Activated T-cell treated with anti-CD3 and anti-CD28 coated beads, Interleukin-2, amount 50 U/mL, for 24 hours (primary cell): Measurements from ENCODE around the gene ADH1C.
"Not testable (repeated sequence)": the region's sequence is repeated elsewhere in the genome, so short reads cannot be mapped to it uniquely, and the experiment has no call there.

Experiments
- DNase-seq: peaks from one replicate; pipeline ENCODE4 v3.0.0-alpha.2; 2020
- H3K27ac Mint-ChIP-seq: 2 replicates; pipeline ENCODE4 v1.8.0; 2020; ENCODE audit warnings: mild to moderate bottlenecking, mixed read lengths
- H3K27me3 Mint-ChIP-seq: 2 replicates; pipeline ENCODE4 v1.8.0; 2020; ENCODE audit warnings: mixed read lengths
- H3K36me3 Mint-ChIP-seq: 2 replicates; pipeline ENCODE4 v1.8.0; 2020; ENCODE audit warnings: low read depth, mixed read lengths
- H3K4me1 Mint-ChIP-seq: 2 replicates; pipeline ENCODE4 v1.8.0; 2020; ENCODE audit warnings: low read depth, mixed read lengths
- H3K4me3 Mint-ChIP-seq: 2 replicates; pipeline ENCODE4 v1.8.0; 2020; ENCODE audit warnings: mild to moderate bottlenecking, moderate library complexity, mixed read lengths
- H3K9me3 Mint-ChIP-seq: 2 replicates; pipeline ENCODE4 v1.8.0; 2020; ENCODE audit warnings: mixed read lengths

The ADH1C gene

DNA sequence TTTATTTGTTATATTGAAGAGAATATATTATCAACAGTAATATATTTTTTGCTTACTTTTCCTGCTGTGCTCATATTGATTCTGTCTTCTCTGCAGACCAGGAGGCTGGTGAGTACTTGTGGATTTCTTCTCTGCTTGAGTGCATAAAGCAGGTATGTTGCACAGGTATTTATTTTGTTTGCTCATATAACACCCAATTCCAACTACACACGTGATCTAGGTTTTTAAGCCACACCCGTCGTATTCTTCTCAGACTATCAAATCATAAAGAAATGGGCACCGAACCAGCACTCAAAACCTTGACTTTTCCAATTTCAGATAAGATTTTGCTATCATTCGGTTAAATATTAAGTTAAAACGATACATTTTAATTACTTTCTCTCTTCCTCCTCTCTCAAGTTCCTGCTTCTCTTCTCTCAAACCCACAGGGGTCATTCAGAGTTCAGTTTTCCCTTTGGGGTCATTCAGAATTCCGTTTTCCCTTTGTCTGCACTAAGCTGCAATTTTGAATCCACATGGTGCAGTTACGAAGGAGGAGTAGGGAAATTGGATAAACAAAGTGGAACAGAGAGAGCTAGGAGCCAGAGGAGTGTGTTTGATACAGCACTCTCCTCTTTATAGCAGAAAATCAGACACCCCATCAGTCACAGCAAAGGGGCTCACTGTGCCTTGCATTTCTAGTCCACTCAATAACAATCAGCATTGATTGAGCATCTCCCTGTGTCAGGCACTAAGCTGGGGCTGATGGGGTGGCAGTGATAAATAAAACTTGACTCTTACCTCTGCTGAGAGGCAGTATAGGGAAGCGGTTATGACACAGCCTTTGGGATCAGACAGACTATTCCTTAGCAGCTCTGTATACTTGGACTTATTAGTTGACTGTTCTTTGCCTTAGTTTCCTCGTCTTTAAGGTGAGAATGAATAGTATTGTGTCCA lies at the start of gene ADH1C:
Gene ADH1C, minus strand, starts transcription at position 145 of the 936 bp plus-strand sequence. Its CDS starts 71 bp downstream, at position 74.
- Mint-ChIP-seq H3K27me3 (peaks cover 26% of the 10 kb centered on the region), H3K36me3 (no peaks in the 10 kb centered on the region), H3K4me3 (no peak within 1 kb of the TSS), H3K9me3 (peaks cover 7% of the 10 kb centered on the region), H3K27ac (no peak within 1 kb of the TSS), H3K4me1 (peaks cover 9% of the 10 kb centered on the region)
- DNase-seq = no peak

DNA sequence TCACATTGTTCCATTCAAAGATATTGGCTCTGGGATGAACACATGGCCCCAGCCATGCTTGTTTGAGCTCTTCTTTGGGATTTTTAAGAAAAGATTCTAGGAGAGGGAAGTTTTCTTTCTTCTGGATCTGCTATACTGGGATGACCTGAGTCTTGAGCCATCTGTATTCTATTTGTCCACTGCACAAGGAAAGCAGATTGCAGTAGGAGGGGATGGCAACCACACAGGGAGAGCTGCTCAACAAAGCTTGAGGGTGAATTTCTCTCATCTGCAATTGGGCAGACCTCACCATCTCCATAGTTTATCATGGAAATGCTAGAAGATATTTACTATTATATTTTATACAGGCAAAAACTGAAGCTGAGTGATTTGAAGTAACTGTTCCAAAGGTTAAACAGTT lies 48.3 kb upstream of the ADH1C start:
- Mint-ChIP-seq H3K4me1 (peaks cover 23% of the 10 kb centered on the region), H3K9me3 (peaks cover 3% of the 10 kb centered on the region), H3K27ac (no peak overlapping the region), H3K27me3 (no peaks in the 10 kb centered on the region), H3K4me3 (no peak overlapping the region), H3K36me3 (no peaks in the 10 kb centered on the region)
- no peak for DNase-seq

DNA sequence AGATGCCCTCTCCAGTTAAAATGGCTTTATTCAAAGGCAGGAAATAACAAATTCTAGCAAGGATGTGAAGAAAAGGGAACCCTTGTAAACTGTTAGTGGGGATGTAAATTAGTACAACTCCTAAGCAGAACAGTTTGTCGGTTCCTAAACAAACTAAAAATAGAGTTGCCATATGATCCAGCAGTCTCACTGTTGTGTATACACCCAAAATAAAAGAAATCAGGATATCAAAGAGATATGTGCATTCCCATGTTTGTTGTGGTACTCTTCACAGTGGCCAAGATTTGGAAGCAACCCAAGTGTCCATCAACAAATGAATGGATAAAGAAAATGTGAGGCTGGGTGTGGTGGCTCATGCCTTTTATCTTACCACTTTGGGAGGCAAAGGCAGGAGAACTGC lies 46.5 kb upstream of the ADH1C start:
- Mint-ChIP-seq H3K36me3 (no peaks in the 10 kb centered on the region), H3K4me3 (no peak overlapping the region), H3K9me3 (peaks cover 3% of the 10 kb centered on the region), H3K4me1 (peaks cover 8% of the 10 kb centered on the region), H3K27ac (no peak overlapping the region), H3K27me3 (no peaks in the 10 kb centered on the region)
- DNase-seq = no peak

DNA sequence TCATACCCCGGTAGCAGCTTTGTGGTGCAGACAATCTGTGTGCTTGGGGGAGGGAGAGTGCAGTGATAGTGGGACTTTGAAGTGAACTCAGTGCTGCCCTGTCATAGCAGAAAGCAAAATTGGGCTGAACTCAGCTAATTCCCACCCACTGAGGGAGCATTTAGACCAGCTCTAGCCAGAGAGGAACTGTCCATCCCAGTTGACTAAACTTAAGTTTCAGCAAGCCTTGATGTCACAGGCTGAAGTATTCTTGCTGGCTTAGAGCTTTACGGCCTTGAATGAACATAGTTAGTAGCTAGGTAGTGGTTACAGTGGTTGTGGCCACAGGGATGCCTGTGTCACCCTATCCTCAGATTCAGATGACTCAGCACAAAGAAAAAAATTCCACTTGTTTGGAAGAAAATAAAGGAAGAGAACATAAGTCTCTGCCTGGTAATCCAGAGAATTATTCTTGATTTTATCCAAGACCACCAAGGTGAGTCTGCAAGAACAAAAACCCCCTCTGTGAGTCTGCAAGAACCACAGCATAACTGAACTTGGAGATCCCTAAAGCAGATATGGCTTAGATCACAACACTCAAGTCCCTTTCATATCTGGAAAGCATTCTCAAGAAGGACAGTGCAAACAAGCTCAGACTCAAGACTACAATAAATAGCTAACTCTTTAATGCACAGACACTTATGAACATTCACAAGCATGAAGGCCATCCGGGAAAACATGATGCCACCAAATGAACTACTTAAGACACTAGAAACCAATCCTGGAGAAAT lies 43.2 kb upstream of the ADH1C start:
- DNase-seq = no peak
- H3K27ac Mint-ChIP-seq = no peak overlapping the region
- H3K4me3 Mint-ChIP-seq = no peak overlapping the region
- H3K4me1 Mint-ChIP-seq = no peaks in the 10 kb centered on the region
- H3K27me3 Mint-ChIP-seq = peaks cover 2% of the 10 kb centered on the region
- H3K9me3 Mint-ChIP-seq = peaks cover 3% of the 10 kb centered on the region
- no peaks in the 10 kb centered on the region for H3K36me3 Mint-ChIP-seq

DNA sequence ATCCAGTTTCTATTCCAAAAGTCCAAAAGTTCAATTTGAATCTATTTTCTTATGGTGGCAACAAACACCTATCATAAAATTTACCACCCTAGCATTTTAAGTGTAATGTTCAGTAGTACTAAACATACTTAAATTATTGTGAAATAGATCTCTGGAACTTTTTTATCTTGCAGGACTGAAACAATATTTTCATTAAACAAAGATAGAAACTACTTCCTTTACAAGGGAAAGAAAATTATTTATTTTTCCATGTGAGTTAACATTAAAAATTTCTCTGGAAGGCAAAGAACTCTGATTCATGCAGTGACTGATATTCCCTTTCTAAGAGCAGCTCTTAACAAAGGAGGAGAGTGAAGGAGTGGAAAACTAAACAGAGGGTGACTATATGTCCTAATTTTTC lies 42.4 kb upstream of the ADH1C start:
- no peak overlapping the region for H3K4me3 Mint-ChIP-seq
- H3K4me1 Mint-ChIP-seq = no peaks in the 10 kb centered on the region
- H3K27ac Mint-ChIP-seq = no peak overlapping the region

DNA sequence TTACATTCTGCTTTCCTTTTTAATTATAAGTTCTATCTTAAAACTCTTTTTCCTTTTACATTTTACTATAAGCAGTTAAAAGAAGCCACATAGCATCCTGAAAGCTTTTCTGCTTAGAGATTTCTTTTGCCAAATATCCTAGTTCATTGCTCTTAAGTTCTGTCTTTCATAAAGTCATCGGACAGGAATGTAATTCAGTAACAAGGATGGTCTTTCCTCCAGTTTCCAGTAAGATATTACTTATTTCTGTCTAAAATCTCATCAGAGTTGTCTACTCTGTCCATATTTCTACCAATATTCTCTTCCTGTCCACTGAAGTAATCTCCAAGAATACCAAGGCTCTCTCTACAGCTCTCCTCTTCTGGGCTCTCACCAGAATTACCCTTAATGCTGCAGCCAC lies 37.5 kb upstream of the ADH1C start:
- H3K36me3 Mint-ChIP-seq = no peaks in the 10 kb centered on the region
- no peak overlapping the region for H3K4me3 Mint-ChIP-seq
- H3K9me3 Mint-ChIP-seq = no peaks in the 10 kb centered on the region
- H3K27me3 Mint-ChIP-seq = peaks cover 12% of the 10 kb centered on the region
- no peak overlapping the region for H3K27ac Mint-ChIP-seq
- no peak for DNase-seq
- no peaks in the 10 kb centered on the region for H3K4me1 Mint-ChIP-seq

More for the DNA sequence above, 42.4 kb upstream of the ADH1C start:
- DNase-seq = no peak
- H3K9me3 Mint-ChIP-seq = peaks cover 3% of the 10 kb centered on the region
- H3K27me3 Mint-ChIP-seq = peaks cover 5% of the 10 kb centered on the region
- no peaks in the 10 kb centered on the region for H3K36me3 Mint-ChIP-seq

DNA sequence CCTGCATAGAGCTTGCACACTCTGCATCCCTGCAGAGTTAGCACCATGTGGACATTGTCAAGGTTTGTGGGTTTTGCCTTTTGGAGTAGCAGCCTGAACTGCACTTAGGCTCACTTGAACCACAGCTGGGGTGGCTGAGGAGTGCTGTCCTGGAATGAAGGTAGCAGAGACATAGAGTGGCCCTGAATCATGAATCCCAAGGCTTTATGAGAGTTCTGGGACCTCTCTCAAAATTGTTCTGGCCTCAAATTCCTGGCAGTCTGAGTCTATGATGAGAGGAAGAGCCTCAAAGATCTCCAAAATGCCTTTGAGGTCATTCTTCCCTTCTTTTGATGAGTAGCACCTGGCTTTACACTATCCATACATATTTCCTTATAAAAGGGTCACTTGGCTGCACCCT lies 37.1 kb upstream of the ADH1C start:
- Mint-ChIP-seq H3K4me1 (no peaks in the 10 kb centered on the region), H3K36me3 (no peaks in the 10 kb centered on the region), H3K27ac (no peak overlapping the region), H3K4me3 (no peak overlapping the region), H3K27me3 (peaks cover 12% of the 10 kb centered on the region), H3K9me3 (no peaks in the 10 kb centered on the region)
- no peak for DNase-seq

DNA sequence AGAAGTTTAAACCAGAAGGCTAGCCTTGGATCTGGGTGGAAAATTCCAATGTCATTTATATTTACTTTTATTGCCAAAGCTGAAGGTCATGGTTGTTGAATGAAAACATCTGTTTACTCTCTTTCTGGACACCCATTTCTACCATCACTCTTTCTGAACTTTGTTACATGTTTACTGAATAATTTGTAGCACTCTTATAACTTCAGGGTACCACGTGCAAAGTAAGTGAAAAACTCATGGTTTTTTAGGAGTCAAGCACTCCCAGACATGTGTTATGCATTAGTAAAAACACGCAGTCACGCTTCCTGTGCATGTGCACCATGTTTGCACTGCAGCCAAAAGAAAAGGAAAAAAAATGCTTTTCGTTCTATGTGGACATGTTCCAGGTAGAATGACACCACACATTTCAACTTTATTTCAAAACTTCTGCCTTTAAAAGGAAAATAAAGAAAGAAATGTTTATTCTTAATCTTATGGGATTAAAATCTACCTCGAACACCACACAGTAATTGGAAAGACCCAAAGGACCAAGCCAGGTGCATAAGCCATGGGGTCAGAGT lies 31.4 kb upstream of the ADH1C start:
- Mint-ChIP-seq H3K9me3 (no peaks in the 10 kb centered on the region), H3K36me3 (no peaks in the 10 kb centered on the region), H3K4me1 (no peaks in the 10 kb centered on the region), H3K4me3 (no peak overlapping the region), H3K27me3 (peaks cover 13% of the 10 kb centered on the region), H3K27ac (no peak overlapping the region)
- DNase-seq = no peak

DNA sequence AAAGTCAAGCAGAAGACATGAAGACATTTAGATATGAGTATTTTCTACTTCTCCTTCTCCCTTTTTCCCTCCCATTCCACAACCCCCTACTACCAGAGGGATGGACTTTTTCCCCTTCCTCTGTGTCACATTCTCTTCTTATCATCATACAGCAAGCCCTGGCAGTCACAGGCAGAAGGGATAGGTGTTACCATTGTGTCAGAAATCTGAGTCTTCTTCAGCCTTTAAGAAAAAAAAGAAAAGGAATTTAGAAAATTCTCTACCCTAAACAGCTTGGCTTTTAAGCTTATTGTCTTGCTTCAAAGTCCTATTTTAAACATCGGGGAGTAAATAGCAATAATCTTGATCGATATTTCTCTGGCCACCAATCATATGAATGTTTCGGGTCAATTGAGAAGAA lies 30.9 kb upstream of the ADH1C start:
- Mint-ChIP-seq H3K36me3 (no peaks in the 10 kb centered on the region), H3K27me3 (peaks cover 13% of the 10 kb centered on the region), H3K4me3 (no peak overlapping the region)

DNA sequence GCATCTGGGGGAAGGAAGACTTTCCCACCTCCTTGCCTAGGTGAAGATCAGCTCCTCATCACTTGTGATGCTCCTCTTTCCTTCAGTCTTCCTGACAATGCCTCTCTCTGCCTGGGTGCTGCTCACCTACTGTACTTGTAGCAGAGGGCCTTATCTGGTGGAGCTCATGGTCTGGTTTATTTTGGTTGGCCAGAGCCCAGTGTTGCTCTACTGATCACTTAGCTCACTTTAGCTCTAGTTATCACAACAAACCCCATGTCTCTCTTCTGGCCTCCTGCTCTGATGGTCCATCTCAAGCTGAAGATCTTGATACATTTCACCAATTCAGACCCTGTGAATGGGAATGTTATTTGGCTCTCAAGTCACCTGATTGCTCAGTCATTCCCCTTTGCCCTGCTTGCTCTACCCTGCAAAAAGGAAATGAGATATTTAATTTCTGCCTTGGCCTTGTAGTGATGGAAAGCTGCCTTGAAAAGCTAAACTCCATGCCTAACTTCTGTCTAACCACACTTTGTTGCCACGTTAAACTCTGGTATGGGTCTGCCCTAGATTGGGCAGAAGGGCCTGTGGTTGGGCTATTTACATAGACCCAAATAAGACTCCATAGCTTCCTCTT lies 30.3 kb upstream of the ADH1C start:
- peaks cover 13% of the 10 kb centered on the region for H3K27me3 Mint-ChIP-seq

More for the DNA sequence above, 30.9 kb upstream of the ADH1C start:
- H3K4me1 Mint-ChIP-seq = no peaks in the 10 kb centered on the region
- DNase-seq = no peak
- no peaks in the 10 kb centered on the region for H3K9me3 Mint-ChIP-seq
- no peak overlapping the region for H3K27ac Mint-ChIP-seq

DNA sequence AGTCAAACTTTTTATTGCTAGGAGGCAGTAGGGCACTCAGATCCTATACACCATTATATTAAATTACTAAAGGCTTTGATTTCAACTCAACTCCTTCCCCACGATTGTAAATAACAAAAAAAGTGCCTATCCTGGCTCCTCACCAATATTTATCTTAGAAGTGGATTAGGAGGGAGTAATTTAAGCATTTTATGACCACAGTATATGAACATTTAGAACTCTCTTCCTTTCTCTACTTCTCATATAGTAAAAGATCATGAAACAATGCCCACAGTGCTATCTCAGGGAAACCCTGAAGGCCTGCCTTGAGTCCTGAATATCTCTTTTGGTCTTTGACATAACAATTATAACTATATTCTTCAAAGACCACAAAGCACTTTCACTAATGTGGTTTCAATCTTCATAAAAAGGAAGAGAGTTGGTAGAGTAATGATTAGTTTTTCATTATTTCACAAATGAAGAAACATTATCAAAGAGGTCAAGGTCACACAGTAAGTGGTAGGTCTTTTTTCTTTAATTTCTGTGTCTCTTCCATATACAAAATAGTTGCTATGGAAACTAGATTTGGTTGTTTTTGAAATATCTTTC lies 29.1 kb upstream of the ADH1C start:
- no peak for DNase-seq
- H3K36me3 Mint-ChIP-seq = no peaks in the 10 kb centered on the region
- H3K4me3 Mint-ChIP-seq = no peak overlapping the region
- peaks cover 18% of the 10 kb centered on the region for H3K27me3 Mint-ChIP-seq
- no peaks in the 10 kb centered on the region for H3K9me3 Mint-ChIP-seq
- H3K27ac Mint-ChIP-seq = no peak overlapping the region
- no peaks in the 10 kb centered on the region for H3K4me1 Mint-ChIP-seq

More for the DNA sequence above, 30.3 kb upstream of the ADH1C start:
- no peak for DNase-seq
- H3K27ac Mint-ChIP-seq = no peak overlapping the region
- no peak overlapping the region for H3K4me3 Mint-ChIP-seq
- no peaks in the 10 kb centered on the region for H3K36me3 Mint-ChIP-seq
- H3K4me1 Mint-ChIP-seq = no peaks in the 10 kb centered on the region
- no peaks in the 10 kb centered on the region for H3K9me3 Mint-ChIP-seq

DNA sequence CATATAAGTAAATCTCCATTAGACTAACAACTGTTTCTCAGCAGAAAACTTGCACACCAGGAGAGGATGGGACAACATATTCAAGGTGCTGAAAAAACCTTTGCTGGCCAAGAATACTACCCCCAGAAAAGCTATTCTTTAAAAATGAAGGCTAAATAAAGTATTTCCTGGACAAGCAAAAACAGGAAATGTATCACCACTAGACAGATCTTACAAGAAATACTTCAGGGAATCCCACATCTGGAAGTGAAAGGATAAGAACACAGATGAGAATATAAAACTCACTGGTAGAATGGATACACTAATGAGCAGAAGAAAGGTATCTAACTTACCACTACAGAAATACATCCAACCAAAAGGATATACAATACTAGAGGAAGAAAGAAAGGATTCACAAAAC lies 27.0 kb upstream of the ADH1C start:
- no peak for DNase-seq
- Mint-ChIP-seq H3K27me3 (peaks cover 23% of the 10 kb centered on the region), H3K9me3 (peaks cover 4% of the 10 kb centered on the region), H3K4me3 (no peak overlapping the region), H3K36me3 (no peaks in the 10 kb centered on the region), H3K4me1 (no peaks in the 10 kb centered on the region), H3K27ac (no peak overlapping the region)

DNA sequence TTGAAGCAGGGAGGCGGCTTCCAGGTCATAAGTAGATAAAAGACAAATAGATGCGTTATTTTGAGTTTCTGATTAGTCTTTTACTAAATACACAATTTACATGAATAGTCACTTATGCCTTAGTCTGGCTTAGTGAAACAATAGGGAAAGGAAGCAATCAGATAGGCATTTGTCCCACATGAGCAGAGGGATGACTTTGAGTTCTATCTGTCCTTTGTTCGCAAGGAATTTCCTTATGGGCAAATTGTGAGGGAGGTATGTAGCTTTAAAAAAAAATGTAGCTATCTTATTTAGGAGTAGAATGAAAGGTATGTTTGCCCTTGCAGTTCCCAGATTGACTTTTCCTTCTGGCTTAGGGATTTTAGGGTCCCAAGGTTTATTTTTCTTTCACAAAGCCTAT lies 26.3 kb upstream of the ADH1C start:
- Mint-ChIP-seq H3K4me1 (no peaks in the 10 kb centered on the region), H3K27me3 (peaks cover 23% of the 10 kb centered on the region), H3K9me3 (peaks cover 4% of the 10 kb centered on the region), H3K4me3 (no peak overlapping the region), H3K36me3 (no peaks in the 10 kb centered on the region), H3K27ac (no peak overlapping the region)
- no peak for DNase-seq

DNA sequence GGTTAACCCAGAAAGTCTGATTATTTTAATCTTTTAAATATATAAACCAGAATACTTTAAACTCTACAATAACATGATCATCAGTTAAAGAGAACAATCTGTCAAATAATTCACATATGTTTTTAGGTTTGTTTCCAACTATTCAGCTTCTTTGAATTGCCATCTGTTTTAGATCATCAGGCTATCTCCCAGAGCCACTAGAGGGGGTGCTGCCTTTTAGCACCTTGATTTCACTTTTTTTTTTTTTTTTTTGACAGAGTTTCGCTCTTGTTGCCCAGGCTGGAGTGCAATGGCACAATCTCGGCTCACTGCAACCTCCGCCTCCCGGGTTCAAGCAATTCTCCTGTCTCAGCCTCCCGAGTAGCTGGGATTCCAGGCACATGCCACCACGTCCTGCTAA lies 24.8 kb upstream of the ADH1C start:
- H3K4me1 Mint-ChIP-seq, H3K4me3 Mint-ChIP-seq, DNase-seq, H3K36me3 Mint-ChIP-seq, H3K27ac Mint-ChIP-seq, H3K9me3 Mint-ChIP-seq: not testable (repeated sequence)
- peaks cover 16% of the 10 kb centered on the region for H3K27me3 Mint-ChIP-seq
